NCI-H2196 treated with DMSO at 0.1 percent for 48 hours (cell line): Measurements from ENCODE around the gene DNLZ.
"Not testable (repeated sequence)": the region's sequence is repeated elsewhere in the genome, so short reads cannot be mapped to it uniquely, and the experiment has no call there.

Source experiments
- DNase-seq: peaks from one replicate; lab custom pipeline; 2025; ENCODE audit not compliant: unreplicated experiment; lab: John Stamatoyannopoulos, UW

The DNLZ gene

DNA sequence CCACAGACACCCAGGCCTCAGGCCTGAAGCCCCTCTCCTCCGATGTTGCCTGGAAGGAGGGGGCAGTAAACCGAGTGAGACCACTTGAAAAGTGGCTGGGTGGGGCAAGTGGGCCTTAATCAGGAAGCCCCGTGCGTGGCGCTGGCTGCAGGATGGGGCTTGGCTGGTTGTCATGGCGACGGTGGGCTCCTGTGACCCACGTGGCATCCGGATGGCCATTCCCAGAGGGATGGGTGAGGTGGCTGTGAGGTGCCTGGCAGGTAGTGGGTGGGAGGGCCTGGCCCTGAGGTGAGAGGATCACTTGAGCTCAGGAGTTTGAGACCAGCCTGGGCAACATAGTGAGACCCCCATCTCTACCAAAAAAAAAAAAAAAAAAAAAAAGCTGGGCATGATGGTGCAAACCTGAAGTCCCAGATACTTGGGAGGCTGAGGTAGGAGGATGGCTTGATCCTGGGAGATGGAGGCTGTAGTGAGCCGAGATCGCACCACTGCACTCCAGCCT is 31.0 kb downstream of the DNLZ start:
- no peak for DNase-seq

DNA sequence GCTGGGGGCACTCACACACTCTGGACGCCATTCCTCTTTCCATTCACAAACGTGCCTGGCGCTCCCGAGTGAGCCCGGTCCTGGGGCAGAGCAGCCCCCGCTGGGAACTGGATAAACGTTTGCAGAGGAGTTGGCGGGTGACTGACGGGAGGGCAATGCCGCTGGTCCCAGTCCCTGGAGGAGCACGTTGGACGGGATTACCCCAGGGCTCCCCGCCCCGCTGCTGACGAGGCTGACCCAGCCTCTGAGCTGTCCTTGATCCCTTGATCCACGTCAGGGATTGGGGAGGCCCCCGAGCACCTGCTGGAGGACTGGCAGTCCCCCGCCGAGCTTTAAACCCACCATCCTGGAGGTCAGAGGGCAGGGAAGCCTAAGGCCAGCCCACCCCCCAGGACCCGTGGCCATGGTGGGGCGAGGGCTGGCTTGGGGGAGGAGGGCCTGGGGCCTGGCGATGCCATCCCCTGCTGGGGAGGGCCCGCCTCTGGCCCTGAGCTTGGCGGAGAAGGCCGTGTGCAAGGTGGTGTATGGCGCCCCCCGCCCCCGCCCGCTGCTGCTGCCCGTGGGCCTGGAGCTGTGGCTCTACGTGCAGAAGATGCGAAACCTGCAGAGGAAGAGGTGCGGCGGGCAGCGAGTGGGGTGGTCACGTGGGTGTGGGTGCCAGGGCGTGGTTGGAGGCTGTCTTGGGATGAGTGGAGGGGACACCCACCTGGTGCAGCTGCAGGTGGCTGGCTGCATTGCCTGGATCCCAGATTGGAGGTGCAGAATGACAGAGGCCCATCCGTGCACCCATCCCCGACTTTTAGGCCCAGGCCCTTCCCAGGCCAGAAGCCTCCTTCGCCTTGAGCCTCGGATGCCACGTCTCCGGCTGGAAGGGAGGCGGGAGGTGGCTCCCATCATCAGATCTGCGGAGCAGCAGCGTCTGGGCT is 31.7 kb downstream of the DNLZ start:
- no peak for DNase-seq

DNA sequence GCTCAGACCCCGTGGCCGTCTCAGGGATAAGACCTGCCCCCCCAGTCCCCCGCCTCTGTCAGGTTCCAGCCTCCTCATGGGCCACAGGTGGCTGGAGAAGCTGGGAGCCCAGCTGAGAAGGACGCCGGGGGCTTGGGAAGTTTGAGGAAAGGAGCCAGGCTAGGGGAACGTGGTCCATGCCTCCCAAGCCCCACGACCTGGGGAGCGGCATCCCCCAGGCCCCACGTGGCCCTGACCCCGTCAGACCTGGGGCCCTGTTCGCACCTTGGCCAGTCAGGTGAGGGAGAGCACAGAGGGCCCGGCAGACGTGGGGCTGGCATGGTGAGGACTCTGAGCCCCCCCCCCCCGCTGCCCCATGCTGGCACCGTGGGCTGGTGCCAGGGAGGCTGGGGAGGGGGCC is 32.5 kb downstream of the DNLZ start:
- no peak for DNase-seq

DNA sequence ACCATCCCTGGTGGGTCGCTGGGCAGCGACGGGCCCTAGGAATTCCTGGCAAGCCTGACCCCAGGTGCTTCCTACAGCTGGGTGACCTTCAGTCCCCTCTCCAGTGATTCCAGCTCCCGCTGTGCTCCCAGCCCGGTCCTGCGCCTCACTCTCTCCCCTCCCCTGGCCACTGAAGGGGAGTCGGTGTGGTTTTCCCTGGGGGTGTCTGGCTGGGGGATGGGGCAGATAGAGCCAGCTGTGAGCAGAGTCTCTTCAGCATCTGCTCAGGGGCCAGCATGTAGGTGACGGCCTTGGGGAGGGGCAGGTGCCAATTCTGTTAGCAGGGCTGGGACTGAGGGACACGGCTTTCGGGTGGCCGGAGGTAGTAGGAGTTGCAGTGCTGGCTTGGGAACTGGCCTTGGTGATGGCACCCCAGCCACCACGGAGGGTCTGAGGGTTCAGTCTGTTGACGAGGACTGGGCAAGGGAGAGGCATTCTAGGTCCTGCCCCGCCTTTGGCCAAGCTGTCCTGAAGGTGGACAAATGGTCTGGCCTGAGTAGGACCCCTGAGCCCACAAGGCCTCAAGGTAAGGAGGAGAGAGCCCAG is 33.0 kb downstream of the DNLZ start:
- no peak for DNase-seq

DNA sequence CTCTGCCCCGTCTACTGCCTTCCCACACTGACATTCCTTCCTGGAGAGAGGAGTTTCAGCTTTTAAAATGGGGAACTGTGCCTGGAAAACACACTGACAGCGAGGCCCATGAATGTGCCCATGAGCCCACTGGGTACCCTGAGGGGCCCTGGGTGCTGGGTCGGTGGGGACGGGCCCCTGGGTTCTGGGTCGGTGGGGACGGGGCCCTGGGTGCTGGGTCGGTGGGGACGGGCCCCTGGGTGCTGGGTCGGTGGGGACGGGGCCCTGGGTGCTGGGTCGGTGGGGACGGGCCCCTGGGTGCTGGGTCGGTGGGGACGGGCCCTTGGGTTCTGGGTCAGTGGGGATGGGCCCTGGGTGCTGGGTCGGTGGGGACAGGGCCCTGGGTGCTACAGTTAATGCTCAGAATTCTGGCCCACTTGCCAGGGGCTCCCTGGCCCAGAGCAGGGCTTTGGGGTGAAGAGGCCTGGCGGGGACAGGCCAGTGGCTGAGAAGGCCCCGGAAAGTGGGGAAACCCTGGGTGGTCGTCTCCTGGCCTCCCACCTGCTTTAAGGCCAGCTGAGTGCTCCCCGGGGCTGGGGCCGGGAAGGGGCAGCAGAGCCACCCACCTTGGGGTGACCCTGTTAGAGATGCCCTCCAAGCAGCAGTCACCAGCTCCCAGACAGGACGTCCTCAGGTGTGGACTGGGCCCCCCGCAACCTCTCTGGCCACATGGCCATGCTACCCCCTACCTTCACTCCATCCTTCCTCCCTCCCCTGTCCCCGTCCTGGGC is 33.7 kb downstream of the DNLZ start:
- DNase-seq = no peak

DNA sequence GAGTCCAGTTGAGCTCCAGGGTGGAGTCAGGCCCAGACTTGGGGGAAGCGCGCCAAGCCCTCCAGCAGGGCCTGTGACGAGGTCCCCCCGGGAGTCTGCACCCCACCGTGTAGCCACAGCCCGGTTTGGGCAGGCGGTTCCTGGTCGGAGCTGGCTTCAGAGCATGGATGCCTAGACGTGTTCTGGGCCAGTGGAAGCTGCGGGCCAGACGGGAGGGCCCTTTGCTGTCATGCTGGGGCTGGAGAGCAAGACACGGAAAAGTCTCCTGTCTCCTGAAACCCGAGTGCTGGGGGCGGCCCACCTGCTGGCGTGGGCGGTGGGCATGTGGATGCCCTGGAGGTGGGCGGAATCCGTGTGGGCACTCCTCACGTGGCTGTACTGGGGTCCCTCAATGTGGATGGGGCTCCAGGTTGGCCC is 34.3 kb downstream of the DNLZ start:
- DNase-seq = no peak

DNA sequence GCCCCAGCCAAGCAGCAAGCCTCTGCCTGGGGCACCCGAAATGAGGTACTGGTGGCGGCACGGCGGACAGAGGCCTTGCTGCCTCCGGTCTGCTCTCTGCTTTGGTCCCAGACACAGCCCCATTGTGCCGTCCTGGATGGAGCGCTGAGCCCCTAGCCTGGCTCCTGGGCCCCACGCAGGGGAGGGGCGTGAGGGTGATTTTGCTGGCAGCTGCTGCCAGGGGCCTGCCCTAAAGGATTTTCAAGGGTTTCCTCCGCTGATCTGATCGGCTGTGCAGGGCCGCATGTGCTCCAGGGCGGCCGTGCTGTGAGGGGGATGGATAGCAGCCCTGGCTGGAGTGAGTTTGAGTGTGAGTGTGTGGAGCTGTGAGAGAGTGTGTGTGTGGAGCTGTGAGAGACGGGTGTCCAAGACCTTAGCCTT is 34.9 kb downstream of the DNLZ start:
- no peak for DNase-seq

DNA sequence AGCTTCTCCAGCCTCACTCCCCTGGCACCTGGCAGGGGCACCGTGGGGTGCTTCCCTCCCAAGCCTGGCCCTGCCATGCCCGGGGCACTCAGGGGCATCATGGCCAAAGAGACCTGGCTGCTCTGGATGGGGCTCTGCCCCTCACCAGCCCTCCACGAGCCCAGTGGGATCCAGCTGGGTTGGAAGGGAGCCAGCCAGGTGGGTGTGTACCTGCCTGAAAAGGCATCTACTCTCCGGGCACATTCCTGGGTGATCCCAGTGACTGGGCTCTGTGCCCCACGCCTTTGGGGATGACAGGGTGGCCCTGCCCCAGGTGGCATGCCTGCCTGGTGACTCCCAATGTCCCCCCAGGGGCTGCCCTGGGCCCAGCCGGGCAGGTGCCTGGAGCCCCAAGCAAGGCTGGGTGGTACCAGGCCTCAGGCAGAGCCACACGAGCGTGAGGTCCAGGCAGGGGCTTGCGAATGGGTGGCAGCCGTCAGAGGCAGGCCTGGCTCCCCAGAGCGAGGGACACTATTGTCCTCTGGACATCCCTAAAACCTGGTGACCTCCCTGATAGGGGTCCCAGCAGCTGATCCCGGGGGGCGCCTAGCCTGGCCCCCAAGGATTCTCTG is 35.4 kb downstream of the DNLZ start:
- DNase-seq = no peak

DNA sequence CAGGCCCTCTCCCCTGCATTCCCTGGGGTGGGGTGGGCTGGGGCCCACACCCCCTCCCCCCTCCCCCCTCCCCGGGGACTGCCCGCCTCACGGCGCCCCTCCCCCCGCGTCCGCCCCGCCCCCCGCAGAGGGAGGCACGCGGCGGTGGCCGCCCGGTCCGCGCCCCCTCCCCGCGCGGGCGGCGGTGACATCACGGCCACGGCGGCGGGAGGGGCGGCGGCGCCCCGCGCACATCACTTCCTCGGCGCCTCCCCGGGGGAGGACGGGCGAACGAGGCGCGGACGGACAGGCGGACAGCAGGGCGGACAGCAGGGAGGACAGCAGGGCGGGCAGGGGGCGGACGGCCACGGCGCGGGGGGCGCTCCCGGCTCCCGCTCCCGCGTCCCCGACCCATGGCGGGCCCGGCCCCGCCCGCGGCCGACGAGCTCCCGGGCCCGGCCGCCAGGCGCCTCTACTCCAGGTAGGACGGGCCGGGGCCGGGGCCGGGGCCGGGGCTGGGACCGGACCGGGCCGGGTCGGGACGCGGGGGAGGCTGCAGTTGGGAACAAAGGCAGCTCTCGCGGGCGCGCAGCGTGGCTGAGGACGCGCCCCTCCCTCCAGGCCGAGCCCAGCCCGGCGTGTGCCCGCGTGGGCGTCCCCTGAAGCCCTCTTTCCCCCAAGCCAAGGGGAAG is 36.1 kb downstream of the DNLZ start, which contains the start of gene GPSM1:
TSS of gene GPSM1 (plus strand) at position 236 of the 671 bp plus-strand sequence. CDS start at position 393, 157 bp downstream.
- DNase-seq = no peak

DNA sequence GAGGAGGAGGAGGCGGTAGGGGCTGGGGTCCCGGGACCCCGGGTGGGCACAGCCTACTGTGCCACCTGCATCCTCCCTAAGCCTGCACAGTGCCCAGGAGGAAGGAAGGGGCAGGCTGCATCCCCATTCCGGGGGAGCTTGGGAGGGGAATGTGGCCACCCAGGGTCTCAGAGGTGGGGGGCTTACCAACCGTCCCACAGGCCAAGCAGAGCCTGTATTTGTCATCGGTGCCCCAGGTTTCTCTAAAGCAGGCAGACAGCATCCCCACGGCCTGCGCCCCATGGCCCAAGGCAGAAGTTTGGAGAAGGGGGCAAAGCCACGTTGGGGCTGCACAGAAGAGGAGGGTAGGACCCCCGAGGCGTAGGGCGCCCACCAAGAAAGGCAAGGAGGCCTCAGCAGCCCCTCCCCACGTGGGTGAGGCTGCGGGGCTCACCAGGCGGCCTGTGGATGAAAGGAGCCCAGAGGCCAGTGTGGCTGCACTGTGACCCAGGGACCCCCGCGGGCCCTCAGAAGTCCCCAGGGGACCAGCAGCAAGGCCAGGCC is 36.7 kb downstream of the DNLZ start:
- no peak for DNase-seq

DNA sequence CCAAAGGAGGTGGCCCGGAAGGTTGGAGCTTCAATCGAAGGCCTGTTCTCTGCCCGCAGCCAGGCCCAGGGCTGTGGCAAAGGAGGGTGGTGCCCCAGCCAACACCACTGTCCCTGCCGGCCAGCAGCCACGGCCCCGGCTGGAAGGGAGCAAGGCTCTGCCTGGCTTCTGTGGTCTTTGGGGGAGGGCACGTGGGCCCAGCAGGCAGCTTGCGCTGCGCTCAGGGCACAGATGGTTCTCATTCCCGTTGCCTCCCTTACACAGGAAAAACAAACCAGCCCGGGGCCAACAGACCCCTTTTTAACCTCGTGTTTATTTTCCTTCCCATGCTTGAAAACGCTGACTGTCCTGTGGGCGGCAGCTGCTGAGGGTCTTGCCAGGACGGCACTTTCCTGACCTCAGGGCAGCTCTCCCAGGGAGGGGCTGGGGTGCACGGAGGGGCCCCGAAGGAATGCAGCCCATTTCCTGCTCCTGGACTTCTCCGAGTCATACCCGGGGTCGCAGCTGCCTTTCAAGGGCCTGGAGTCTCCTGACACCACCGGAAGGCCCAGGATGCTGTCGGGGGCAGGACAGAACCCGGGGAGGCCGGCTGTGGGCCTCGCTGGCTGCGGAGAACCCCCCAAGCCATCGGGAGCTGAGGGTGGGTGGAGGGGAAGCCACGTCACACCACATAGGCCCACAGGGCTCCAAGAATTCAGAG is 37.3 kb downstream of the DNLZ start:
- DNase-seq = no peak

DNA sequence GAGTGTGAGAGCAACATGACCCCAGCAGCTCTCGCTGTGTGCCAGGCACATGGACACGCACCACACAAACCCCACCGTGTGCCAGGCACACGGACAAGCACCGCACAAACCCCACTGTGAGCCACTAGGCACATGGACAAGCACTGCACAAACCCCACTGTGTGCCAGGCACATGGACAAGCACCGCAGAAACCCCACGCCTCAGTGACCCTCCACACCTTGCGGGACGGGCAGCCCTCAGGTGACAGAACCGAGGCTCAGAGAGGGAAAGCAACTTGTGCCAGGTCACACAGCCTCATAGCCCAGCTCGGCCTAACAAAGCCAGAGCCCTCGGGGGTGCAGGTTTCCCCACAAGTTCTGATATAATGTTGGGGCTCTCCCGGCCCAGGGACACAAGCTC is 38.2 kb downstream of the DNLZ start:
- DNase-seq = no peak

DNA sequence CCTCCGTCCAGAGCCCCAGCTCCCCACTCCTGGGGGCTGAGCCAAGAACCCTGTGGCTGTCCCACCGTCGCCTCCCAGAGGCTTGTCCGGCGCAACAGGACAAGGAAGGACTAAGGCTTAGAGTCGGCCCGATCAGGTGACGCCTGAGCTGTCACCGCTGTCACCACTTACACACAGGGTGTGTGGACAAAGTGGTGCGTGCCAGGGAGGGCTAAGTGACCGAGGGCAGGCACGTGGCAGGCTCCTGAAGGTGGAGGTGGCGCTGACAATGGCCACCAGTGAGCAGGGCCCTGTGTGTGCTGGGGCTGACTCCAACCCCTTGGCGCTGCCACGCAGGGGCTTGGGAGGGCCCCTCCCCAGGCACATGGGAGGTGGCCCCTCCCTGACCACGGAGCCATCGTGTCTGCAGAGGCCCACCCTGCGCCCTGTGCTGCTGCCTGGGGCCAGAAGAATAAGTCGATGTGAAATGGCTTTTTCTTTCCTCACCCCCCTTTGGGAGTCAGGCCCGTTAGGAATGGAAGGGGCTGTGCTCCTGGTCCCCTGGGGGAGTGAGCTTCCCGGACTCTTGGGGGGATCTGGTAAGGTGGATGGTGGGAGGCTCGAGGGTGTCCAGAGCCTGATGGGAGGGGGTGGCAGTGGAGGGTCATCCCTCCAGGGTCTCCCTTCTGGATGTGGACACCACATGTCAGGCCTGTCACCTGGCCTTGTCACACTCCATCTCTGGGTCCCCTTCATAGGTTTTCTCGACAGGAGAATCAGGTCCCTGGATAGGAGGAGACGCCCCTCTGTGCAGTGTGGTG is 38.8 kb downstream of the DNLZ start:
- no peak for DNase-seq

DNA sequence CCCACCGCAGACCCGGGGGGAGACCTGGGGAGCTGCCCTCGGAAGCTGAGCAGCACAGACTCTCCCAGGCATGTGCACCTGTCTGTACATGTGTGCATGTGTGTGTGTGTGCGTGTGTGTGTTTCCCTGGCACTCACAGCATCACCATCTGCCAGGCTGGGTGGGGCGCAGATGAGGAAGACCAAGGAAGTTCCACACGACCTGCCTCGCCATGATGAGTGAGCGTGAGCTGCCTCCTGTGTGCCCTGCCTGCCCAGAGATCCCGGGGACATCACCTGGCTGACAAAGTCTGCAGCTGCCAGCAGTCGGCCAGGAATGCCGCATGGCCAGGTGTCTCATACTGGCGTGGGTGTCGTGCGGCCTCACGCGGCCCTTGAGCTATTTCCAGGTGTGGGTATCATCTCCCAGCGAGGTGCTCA is 40.2 kb downstream of the DNLZ start:
- peak; percentile 25 for DNase-seq

DNA sequence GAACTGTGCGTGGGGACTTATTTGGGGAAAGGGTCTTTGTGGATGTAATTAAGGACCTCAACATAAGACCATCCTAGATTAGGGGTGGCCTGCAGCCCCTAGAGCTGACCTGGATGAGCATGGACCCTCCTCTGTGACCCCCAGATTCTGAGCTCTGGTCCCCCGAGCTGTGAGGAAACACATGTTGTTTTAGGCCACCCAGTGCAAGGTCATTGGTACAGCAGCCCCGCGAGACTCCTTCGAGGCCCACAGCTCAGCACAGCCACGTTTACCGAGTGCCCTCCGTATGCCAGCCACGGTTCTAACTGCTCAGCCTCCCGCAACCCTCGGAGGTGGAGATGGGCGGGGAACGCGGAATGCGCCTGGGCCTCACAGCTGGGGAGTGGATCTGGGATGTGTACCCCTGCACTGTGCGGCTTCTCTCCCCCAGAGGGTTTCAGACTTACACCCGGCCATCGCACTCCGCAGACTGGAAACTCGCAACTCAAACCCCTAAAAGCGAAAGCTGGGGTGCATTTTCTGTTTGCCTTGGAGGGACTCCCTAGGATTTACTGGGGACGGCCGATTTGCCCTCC is 40.7 kb downstream of the DNLZ start:
- DNase-seq = no peak

DNA sequence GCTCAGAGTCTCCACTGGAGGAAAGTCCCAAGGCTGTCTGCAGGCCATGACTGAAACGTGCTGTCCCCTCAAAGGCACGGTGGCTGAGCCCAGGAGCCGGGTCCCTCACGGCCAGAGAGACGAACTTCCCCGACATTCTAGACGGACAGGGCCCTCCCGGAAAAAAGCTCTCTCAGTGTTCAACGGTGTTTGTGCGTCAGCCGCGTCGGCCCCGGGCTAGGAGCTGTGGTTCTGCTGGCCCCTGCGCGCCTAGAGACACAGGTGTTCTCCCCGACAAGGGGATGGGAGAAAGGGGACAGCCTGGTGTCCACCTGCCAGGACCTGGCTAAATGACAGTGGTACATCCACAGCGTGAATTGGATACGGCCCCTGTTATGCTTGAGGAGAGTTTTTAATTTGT is 42.0 kb downstream of the DNLZ start:
- no peak for DNase-seq

DNA sequence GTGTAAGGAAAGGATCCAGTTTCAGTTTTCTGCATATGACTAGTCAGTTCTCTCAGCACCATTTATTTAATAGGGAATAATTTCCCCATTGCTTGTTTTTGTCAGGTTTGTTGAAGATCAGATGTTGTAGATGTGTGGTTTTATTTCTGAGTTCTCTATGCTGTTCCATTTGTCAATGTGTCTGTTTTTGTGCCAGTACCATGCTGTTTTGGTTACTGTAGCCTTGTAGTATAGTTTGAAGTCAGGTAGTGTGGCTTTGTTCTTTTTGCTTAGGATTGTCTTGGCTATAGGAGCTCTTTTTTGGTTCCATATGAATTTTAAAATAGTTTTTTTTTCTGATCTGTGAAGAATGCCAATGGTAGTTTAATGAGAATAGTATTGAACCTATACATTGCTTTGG is 42.6 kb downstream of the DNLZ start:
- DNase-seq = not testable (repeated sequence)

DNA sequence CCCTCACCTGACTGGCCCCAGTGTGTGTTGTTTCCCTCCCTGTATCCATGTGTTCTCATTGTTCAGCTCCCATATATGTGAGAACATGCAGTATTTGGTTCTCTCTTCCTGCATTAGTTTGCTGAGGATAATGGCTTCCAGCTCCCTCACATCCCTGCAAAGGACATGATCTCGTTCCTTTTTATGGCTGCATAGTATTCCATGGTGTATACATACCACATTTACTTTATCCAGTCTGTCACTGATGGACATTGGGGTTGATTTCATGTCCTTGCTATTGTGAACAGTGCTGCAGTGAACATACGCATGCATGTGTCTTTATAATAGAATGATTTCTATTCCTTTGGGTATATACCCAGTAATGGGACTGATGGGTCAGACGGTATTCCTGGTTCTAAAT is 43.6 kb downstream of the DNLZ start:
- DNase-seq = not testable (repeated sequence)
